GM12872 (cell line): ENCODE measurements around the gene ITGAD.

Experiments used
- CTCF ChIP-seq: IDR thresholded peaks from 3 replicates; pipeline ENCODE4 v1.5.1; 2011; ENCODE audit warnings: low read depth, mild to moderate bottlenecking, low read length, moderate library complexity; ENCODE audit not compliant: insufficient read depth

The ITGAD gene

DNA sequence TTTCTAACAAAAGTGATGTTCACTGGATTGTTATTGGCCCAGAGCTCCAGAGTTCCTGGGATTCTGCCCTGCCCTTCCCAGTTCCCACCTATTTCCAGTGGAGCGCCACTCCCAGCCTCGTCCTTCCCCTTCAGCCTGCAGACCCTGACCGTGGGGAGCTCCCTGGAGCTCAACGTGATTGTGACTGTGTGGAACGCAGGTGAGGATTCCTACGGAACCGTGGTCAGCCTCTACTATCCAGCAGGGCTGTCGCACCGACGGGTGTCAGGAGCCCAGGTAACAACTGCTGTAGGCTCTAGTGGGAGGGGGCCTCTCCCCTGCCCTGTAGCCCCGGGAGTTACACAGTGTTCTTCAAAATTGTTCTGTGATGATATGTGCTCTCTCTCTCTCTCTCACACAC lies 23.2 kb downstream of the ITGAD start:
- TF ChIP-seq CTCF = no peak

- TF ChIP-seq CTCF = no peak
These were observed 24.8 kb downstream of the ITGAD start for GRCh38 chr16:31417916-31418315.

DNA sequence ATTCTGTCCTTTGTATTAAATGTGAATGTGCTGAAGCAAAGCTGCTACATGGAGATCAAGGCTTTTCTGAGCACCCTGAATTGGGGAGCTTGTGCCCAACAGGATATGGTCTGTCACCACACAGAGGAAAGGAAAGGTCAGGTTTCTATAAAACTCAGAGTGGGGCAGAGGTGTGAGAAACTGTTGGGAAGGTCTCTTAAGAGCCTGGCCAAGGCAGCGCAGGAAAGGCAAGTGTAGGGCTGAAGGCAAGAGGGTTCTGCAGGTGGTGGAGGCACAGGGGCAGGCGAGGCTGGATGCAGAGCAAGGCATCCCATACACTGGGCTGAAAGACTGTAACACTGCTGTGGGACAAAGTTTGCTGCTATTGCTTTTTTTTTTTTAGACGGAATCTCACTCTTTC lies 26.9 kb downstream of the ITGAD start:
- no peak for TF ChIP-seq CTCF

DNA sequence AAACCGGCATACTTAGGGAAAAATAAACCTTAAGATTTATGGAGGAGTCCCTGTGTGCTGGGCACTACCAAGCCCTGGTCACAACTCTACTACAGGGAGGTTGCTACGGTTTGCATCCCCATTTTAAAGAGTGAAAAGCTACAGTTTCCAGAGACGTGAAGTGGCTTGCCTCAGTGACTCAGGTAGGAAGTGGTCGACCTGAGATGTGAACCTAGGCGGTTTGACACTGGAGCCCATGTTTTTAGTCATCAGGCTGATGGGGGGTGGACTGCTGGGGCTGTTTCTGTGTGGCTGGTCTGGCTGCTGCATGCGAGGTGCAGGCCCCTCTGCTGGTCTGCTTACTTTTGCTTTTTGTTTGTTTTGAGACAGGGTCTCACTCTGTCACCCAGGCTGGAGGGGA lies 28.5 kb downstream of the ITGAD start:
- TF ChIP-seq CTCF = no peak

DNA sequence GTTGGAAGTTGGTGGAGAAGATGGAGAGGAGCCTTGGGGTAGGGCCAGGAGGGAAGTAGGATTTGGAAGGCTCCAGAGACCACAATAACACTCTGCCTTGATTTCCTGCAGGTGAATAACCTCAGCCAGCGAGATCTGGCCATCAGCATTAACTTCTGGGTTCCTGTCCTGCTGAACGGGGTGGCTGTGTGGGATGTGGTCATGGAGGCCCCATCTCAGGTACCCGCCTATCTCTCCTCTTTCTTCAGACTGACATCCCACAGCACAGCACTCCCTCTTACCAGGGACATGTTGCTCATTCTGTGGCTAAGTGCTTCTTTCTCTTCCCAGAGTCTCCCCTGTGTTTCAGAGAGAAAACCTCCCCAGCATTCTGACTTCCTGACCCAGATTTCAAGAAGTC lies 30.1 kb downstream of the ITGAD start:
- TF ChIP-seq CTCF = no peak

DNA sequence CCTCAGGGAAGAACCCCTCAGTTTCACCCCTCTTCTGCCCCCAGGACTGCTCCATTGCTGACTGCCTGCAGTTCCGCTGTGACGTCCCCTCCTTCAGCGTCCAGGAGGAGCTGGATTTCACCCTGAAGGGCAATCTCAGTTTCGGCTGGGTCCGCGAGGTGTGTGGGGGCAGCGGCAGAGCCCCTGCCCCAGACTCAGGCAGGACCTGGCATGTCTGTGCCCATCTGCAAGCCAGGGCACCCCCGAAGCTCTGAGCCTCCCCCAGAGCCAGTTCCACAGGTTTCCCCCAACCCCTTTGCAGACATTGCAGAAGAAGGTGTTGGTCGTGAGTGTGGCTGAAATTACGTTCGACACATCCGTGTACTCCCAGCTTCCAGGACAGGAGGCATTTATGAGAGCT lies 30.7 kb downstream of the ITGAD start:
- no peak for TF ChIP-seq CTCF

DNA sequence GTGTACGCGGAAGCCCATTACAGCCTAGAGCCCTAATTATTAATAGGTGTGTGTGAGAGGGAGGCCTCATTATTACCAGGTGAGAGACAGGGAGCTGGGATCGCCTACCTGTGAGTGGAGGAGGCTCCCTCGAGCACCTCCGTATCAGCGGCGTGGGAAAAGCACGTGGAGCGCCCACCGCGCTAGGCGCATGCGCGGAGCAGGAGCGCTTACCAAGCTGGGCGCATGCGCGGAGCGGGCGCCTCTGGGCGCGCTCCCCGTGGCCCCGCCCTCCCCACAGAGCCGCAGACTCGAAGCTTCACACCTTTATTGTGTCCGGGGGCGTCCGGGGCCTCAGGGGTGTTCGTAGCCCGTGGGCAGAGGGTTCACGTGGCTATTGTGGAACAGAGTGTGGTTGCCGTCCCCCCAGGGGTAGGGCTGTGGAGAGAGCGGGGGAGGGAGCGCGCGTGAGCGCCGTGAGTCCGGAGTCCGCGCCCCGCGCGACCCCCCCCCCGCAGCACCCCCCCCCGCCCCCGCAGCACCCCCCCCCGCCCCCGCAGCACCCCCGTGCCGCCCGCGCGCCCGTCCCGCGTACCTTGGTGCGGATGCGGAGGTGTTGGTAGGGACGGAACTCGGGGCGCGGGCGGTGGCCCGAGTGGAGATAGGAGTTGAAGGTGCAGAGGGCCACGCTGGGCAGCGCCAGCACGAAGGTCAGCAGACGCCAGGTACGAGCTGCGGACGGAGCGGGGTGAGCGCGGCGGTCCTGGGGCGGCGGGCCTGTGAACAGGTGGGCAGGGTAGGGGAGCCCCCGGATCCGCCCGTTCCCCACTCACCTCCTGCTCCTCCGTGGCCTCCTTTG lies 34.5 kb downstream of the ITGAD start:
- no peak for TF ChIP-seq CTCF
